NT2/D1 (cell line): ENCODE measurements around the gene CLSTN2.

Experiments
- DNase-seq: peaks from one replicate; pipeline ENCODE4 v3.0.0-alpha.2; 2011; ENCODE audit warnings: low read depth, low spot score
- H3K27me3 ChIP-seq: 2 replicates; pipeline ENCODE4 v1.6.0; 2011; ENCODE audit warnings: mild to moderate bottlenecking; ENCODE audit not compliant: insufficient read length, insufficient read depth
- H3K36me3 ChIP-seq: 2 replicates; pipeline ENCODE4 v1.6.1; 2011; ENCODE audit warnings: mild to moderate bottlenecking, low read length, mixed read lengths; ENCODE audit not compliant: insufficient read depth, insufficient read length
- H3K4me1 ChIP-seq: 2 replicates; pipeline ENCODE4 v1.5.1; 2011; ENCODE audit not compliant: insufficient read depth, insufficient read length
- H3K4me3 ChIP-seq: 2 replicates; pipeline ENCODE4 v1.5.1; 2011; ENCODE audit warnings: low read depth; ENCODE audit not compliant: insufficient read length
- H3K9ac ChIP-seq: 2 replicates; pipeline ENCODE4 v1.6.0; 2011; ENCODE audit warnings: low read depth; ENCODE audit not compliant: insufficient read length
- H3K9me3 ChIP-seq: 2 replicates; pipeline ENCODE4 v1.5.1; 2011; ENCODE audit warnings: mild to moderate bottlenecking, low read length; ENCODE audit not compliant: insufficient read depth
- SUZ12 ChIP-seq: IDR thresholded peaks from 2 replicates; pipeline ENCODE4 v1.6.1; 2011; ENCODE audit not compliant: insufficient read length, insufficient read depth; ENCODE audit errors: extremely low read depth
- YY1 ChIP-seq: IDR thresholded peaks from 2 replicates; pipeline ENCODE4 v1.6.1; 2011; ENCODE audit not compliant: insufficient read length, insufficient read depth
- ZNF274 ChIP-seq: IDR thresholded peaks from 2 replicates; pipeline ENCODE4 v1.6.1; 2011; ENCODE audit warnings: mild to moderate bottlenecking, low read depth, low read length

Gene CLSTN2

GRCh38 chr3:140316868-140317400, 381.9 kb downstream of the CLSTN2 start:
- Histone ChIP-seq H3K4me1 (peaks cover 2% of the 10 kb centered on the region), H3K27me3 (no peaks in the 10 kb centered on the region), H3K36me3 (no peaks in the 10 kb centered on the region), H3K9ac (no peak overlapping the region), H3K9me3 (no peaks in the 10 kb centered on the region), H3K4me3 (no peak overlapping the region)
- DNase-seq = no peak
- TF ChIP-seq YY1 = no peak

GRCh38 chr3:140319739-140320138, 384.8 kb downstream of the CLSTN2 start:
- Histone ChIP-seq H3K9me3 (no peaks in the 10 kb centered on the region), H3K36me3 (no peaks in the 10 kb centered on the region), H3K9ac (no peak overlapping the region), H3K4me1 (peaks cover 2% of the 10 kb centered on the region), H3K27me3 (no peaks in the 10 kb centered on the region), H3K4me3 (no peak overlapping the region)
- DNase-seq = no peak
- TF ChIP-seq YY1 (no peak), ZNF274 (no peak), SUZ12 (no peak)

GRCh38 chr3:140323561-140323960, 388.6 kb downstream of the CLSTN2 start:
- Histone ChIP-seq H3K9ac (no peak overlapping the region), H3K9me3 (no peaks in the 10 kb centered on the region), H3K36me3 (no peaks in the 10 kb centered on the region), H3K4me1 (no peaks in the 10 kb centered on the region), H3K27me3 (no peaks in the 10 kb centered on the region), H3K4me3 (no peak overlapping the region)
- no peak for DNase-seq
- TF ChIP-seq YY1 (no peak), ZNF274 (no peak), SUZ12 (no peak)

GRCh38 chr3:140332131-140332530, 397.1 kb downstream of the CLSTN2 start:
- H3K36me3 ChIP-seq = no peaks in the 10 kb centered on the region
- H3K9ac ChIP-seq = no peak overlapping the region
- H3K27me3 ChIP-seq = no peaks in the 10 kb centered on the region
- H3K9me3 ChIP-seq = no peaks in the 10 kb centered on the region
- H3K4me3 ChIP-seq = no peak overlapping the region
- TF ChIP-seq ZNF274 (no peak), SUZ12 (no peak), YY1 (no peak)
- no peaks in the 10 kb centered on the region for H3K4me1 ChIP-seq
- no peak for DNase-seq

- Histone ChIP-seq H3K4me1 (no peaks in the 10 kb centered on the region), H3K9ac (no peak overlapping the region), H3K27me3 (no peaks in the 10 kb centered on the region), H3K4me3 (no peak overlapping the region), H3K36me3 (no peaks in the 10 kb centered on the region), H3K9me3 (no peaks in the 10 kb centered on the region)
- no peak for DNase-seq
- TF ChIP-seq ZNF274 (no peak), YY1 (no peak), SUZ12 (no peak)
Observed at GRCh38 chr3:140334132-140334929, 399.3 kb downstream of the CLSTN2 start.

GRCh38 chr3:140336465-140336864, 401.5 kb downstream of the CLSTN2 start:
- no peak overlapping the region for H3K9ac ChIP-seq
- DNase-seq = no peak
- H3K36me3 ChIP-seq = no peaks in the 10 kb centered on the region
- no peak overlapping the region for H3K4me3 ChIP-seq
- H3K27me3 ChIP-seq = no peaks in the 10 kb centered on the region
- H3K9me3 ChIP-seq = no peaks in the 10 kb centered on the region
- no peaks in the 10 kb centered on the region for H3K4me1 ChIP-seq
- TF ChIP-seq YY1 (no peak), SUZ12 (no peak), ZNF274 (no peak)

GRCh38 chr3:140338916-140339315, 403.9 kb downstream of the CLSTN2 start:
- TF ChIP-seq YY1 (no peak), ZNF274 (no peak), SUZ12 (no peak)
- Histone ChIP-seq H3K4me3 (no peak overlapping the region), H3K27me3 (no peaks in the 10 kb centered on the region), H3K9me3 (no peaks in the 10 kb centered on the region), H3K9ac (no peak overlapping the region), H3K4me1 (no peaks in the 10 kb centered on the region), H3K36me3 (no peaks in the 10 kb centered on the region)
- no peak for DNase-seq
